Activated CD4-positive, alpha-beta T cell treated with anti-CD3 and anti-CD28 coated beads, Interleukin-2, amount 50 U/mL, for 4 hours (primary cell): ENCODE measurements around the gene CCDC34.

Experiments used
- DNase-seq, 2 experiments: peaks; one replicate each; pipeline ENCODE4 v3.0.0-alpha.2; 2020

CCDC34 gene

GRCh38 chr11:27290261-27291050 lies 72.6 kb downstream of the CCDC34 start:
- DNase-seq = no peak
